ENCODE measurements around the gene ATXN1. TPM values are rescaled to one million over a fixed set of nuclear protein-coding genes. Genes with fewer than 3 reads are reported as not detected.
A peak's percentile ranks its signal among the peaks of the same experiment; 100 is the strongest.
"Not testable (repeated sequence)": the region's sequence is repeated elsewhere in the genome, so short reads cannot be mapped to it uniquely, and the experiment has no call there.

The ATXN1 gene
- total RNA-seq, 4 donors from 2014 or later = 21.0 to 102 (median 51.1) TPM

- Histone ChIP-seq H3K36me3 (no peaks in the 10 kb centered on the region), H3K4me3 (no peak overlapping the region), H3K27me3 (no peaks in the 10 kb centered on the region), H3K27ac (peak overlapping the region in 1 of 2 donors; percentile 51), H3K9me3 (no peaks in the 10 kb centered on the region), H3K4me1 (no peaks in the 10 kb centered on the region)
- DNase-seq = no peak
- intact Hi-C loops (cut with DNase I; ENCODE audit: low total_unique reads) = no loop called here
- TF ChIP-seq POLR2A (IDR thresholded peaks at IDR 0.05) = no peak
- no peak for TF ChIP-seq CTCF (IDR thresholded peaks at IDR 0.05)
These were observed 217.7 kb downstream of the ATXN1 start for GRCh38 chr6:16543521-16543920.

DNA sequence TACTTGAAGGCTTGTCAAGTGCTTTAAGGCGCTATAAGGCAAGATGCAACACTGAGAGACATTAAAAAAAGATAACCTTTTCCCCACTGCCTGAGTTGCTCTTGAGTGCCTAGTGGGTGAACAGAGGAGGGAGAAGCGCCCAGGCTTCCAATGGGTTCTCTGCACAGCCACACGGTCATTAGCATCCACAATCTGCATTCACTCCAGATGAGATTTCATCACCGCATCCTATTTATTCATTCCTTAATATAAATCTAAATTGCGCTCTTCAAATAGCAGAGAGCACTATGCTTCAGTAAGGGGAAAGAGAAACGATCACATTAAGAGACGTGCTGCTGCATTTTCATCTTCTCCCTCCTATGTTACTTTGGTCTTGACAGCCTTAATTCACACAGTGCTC is 219.2 kb downstream of the ATXN1 start:
- TF ChIP-seq POLR2A (IDR thresholded peaks at IDR 0.05) (no peak), CTCF (IDR thresholded peaks at IDR 0.05) (no peak)
- Histone ChIP-seq H3K4me3 (no peak overlapping the region), H3K4me1 (no peaks in the 10 kb centered on the region)

GRCh38 chr6:16540804-16541752 is 220.2 kb downstream of the ATXN1 start:
- TF ChIP-seq CTCF (IDR thresholded peaks at IDR 0.05) (peak in 2 of 4 experiments; percentile 9 to 10), POLR2A (IDR thresholded peaks at IDR 0.05) (no peak)
- no peak overlapping the region for H3K4me3 ChIP-seq
- intact Hi-C loops (cut with DNase I; ENCODE audit: low total_unique reads) = no loop called here
- peak overlapping the region in 1 of 2 donors; percentile 35 for H3K27ac ChIP-seq
- no peaks in the 10 kb centered on the region for H3K36me3 ChIP-seq
- no peaks in the 10 kb centered on the region for H3K4me1 ChIP-seq
- DNase-seq = peak; percentile 33 to 46
- no peaks in the 10 kb centered on the region for H3K27me3 ChIP-seq
- no peaks in the 10 kb centered on the region for H3K9me3 ChIP-seq

More for the DNA sequence above, 219.2 kb downstream of the ATXN1 start:
- no peaks in the 10 kb centered on the region for H3K27me3 ChIP-seq
- no peak for DNase-seq
- intact Hi-C loops (cut with DNase I; ENCODE audit: low total_unique reads) = no loop called here
- H3K27ac ChIP-seq = no peak overlapping the region
- H3K36me3 ChIP-seq = no peaks in the 10 kb centered on the region
- H3K9me3 ChIP-seq = no peaks in the 10 kb centered on the region

GRCh38 chr6:16540383-16540782 is 220.9 kb downstream of the ATXN1 start:
- H3K4me1 ChIP-seq; H3K27me3 ChIP-seq; H3K4me3 ChIP-seq; DNase-seq; H3K9me3 ChIP-seq; H3K36me3 ChIP-seq; intact Hi-C loops (cut with DNase I; ENCODE audit: low total_unique reads); H3K27ac ChIP-seq: not testable (repeated sequence)

- Histone ChIP-seq H3K9me3 (no peaks in the 10 kb centered on the region), H3K27me3 (no peaks in the 10 kb centered on the region), H3K27ac (no peak overlapping the region), H3K4me3 (no peak overlapping the region), H3K4me1 (no peaks in the 10 kb centered on the region), H3K36me3 (no peaks in the 10 kb centered on the region)
- TF ChIP-seq POLR2A (IDR thresholded peaks at IDR 0.05) = no peak
- TF ChIP-seq CTCF (IDR thresholded peaks at IDR 0.05) = no peak
- DNase-seq = no peak
- intact Hi-C loops (cut with DNase I; ENCODE audit: low total_unique reads) = no loop called here
These were observed 222.0 kb downstream of the ATXN1 start for GRCh38 chr6:16539086-16539931.
